Heart left ventricle (tissue), 16 donors: ENCODE measurements around the gene CHMP2A. TPM values are rescaled to one million over a fixed set of nuclear protein-coding genes. Genes with fewer than 3 reads are reported as not detected.

Source experiments
- ATAC-seq, 4 donors: fragments of 200-7000 bp; cut with Tn5 transposase; one replicate each; pipeline ENCODE4 v1.9.1; 2020 to 2022; ENCODE audit warnings: moderate library complexity in 4 of 4, mild to moderate bottlenecking in 3 of 4, moderate number of reproducible peaks in 1 of 4
- DNase-seq, 5 donors: peaks; one replicate each; pipeline ENCODE4 v3.0.0-alpha.2; 2020
- H3K27ac ChIP-seq, 12 donors: fragments of 200-600 bp; sonication (generic) in 4 of 12; one replicate each; pipeline versions ENCODE4 v1.5.0 to v1.8.0; 2016 to 2022; ENCODE audit warnings: mild to moderate bottlenecking in 2 of 12
- H3K27me3 ChIP-seq, 9 donors: fragments of 200-600 bp; sonication (generic) in 2 of 9; one replicate each; pipeline versions ENCODE4 v1.5.1 to v1.8.0; 2016 to 2022; ENCODE audit warnings: mild to moderate bottlenecking in 3 of 9
- H3K36me3 ChIP-seq, 9 donors: fragments of 200-600 bp; sonication (generic) in 2 of 9; one replicate each; pipeline versions ENCODE4 v1.5.0 to v1.8.0; 2018 to 2022; ENCODE audit warnings: mild to moderate bottlenecking in 2 of 9
- H3K4me1 ChIP-seq, 12 donors: fragments of 200-600 bp; sonication (generic) in 4 of 12; one replicate each; pipeline versions ENCODE4 v1.5.0 to v1.8.0; 2016 to 2022; ENCODE audit warnings: mild to moderate bottlenecking in 3 of 12
- H3K4me3 ChIP-seq, 12 donors: fragments of 200-600 bp; sonication (generic) in 4 of 12; one replicate each; pipeline versions ENCODE4 v1.5.0 to v1.8.0; 2017 to 2022; ENCODE audit warnings: mild to moderate bottlenecking in 9 of 12, moderate library complexity in 4 of 12
- H3K9me3 ChIP-seq, 12 donors: fragments of 200-600 bp; sonication (generic) in 4 of 12; one replicate each; pipeline versions ENCODE4 v1.5.0 to v1.8.0; 2016 to 2022; ENCODE audit warnings: mild to moderate bottlenecking in 1 of 12
- POLR2A ChIP-seq, 2 donors: fragments of 450-650 bp; IDR thresholded peaks; one replicate each; pipeline ENCODE4 v1.6.1; 2017; ENCODE audit warnings: antibody characterized with exemption in 2 of 2, mild to moderate bottlenecking in 2 of 2, moderate library complexity in 2 of 2
- WGBS, 4 donors: extraction: QIAGEN DNeasy Blood & Tissue Kit in 2 of 4; methylation state at CpG; one replicate each; pipeline versions ENCODE4 v1.1.5 to v1.1.7; 2013 to 2018; 5-methylcytosine and 5-hydroxymethylcytosine counted together
- intact Hi-C, 10 donors: fragments of 100-400 bp; cut with DNase I; formaldehyde crosslinking; loops; one replicate each; pipeline versions ENCODE4 v1.11.1 to v1.14.2; 2022
- polyA plus RNA-seq, 2 donors: library from polyadenylated mRNA; stranded (reverse); fragments of 200-250 nt; gene quantifications; one replicate each; pipeline ENCODE4 v1.2.3, GENCODE V29; 2013
- total RNA-seq, 9 donors: library from RNA; depleted of rRNA in 2 of 9; stranded (reverse); fragments of >200 nt in 2 of 9; fragmentation: NEBNext Ultra II Directional in 3 of 9; extraction: Animal tissue kit (Norgen Biotek cat#: 25700) in 3 of 9; gene quantifications; one replicate each; pipeline versions ENCODE4 v1.1.0 to v1.2.4, GENCODE V29; 2016 to 2023
- TF ChIP-seq, protein P1 (sequence below), 12 donors: fragments of 200-600 bp; sonication (generic) in 4 of 12; IDR thresholded peaks; one replicate each; pipeline versions ENCODE4 v1.5.0 to v1.8.0; 2018 to 2022; ENCODE audit warnings: antibody characterized with exemption in 12 of 12, mild to moderate bottlenecking in 5 of 12
- donor health status: ischemic (EF 13 %, LVEDD 7.1; RV severe dilation, severe dysfunction).
- donor health status: healthy with polysubstance abuse.
- donor health status: DM: no; HTN: yes; CAD: no.
- donor health status: DM: no; HTN: no; CAD: no.
- donor health status: ischemic (EF 25% LVEDD 6.9; RV normal size, moderate dysfunction).
- donor health status: ischemic (EF 25% LVEDD 5.7; RV mildly dilated, moderate dysfunction).
- donor health status: healthy.
- donor health status: DM: yes; HTN: yes; CAD: no.
- donor health status: ischemic (EF 35%, LVEDD 5.7; RV mildly dilated, moderate dysfunction).
- donor health status: nonischemic (EF 11% LVEDD 7.7; RV severe dilation, severe dysfunction).
- donor health status: DM: yes; HTN: yes; CAD: no.
- donor health status: PGD.
- donor health status: ischemic (EF 29% LVEDD 5.4; RV normal size, mild dysfunction).
- donor health status: nonischemic (EF 23%, LVEDD 6.1; RV moderate dilation, normal function).

CHMP2A gene
- total and polyA plus RNA-seq, 11 donors: 113 to 266 (median 138) TPM

DNA sequence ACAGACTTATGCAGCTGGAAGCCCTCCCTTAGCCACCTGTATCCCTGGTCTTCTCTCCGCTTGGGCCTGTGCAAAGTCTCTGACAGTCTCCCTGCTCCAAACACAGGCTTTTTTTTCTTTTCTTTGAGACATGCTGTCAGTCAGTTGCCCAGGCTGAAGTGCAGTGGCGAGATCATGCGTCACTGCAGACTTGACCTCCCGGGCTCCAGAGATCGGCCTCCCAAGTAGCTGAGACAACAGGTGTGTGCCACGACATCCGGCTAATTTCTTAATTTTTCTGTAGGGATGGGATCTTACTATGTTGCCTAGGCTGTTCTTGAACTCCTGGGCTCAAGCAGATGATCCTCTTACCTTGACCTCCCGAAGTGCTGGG, 16.7 kb upstream of the CHMP2A start:
- 93 to 97% (median 96%) methylated on average over 8 of the region's 8 CpGs for WGBS, 4 donors
- TF ChIP-seq, protein P1, sequence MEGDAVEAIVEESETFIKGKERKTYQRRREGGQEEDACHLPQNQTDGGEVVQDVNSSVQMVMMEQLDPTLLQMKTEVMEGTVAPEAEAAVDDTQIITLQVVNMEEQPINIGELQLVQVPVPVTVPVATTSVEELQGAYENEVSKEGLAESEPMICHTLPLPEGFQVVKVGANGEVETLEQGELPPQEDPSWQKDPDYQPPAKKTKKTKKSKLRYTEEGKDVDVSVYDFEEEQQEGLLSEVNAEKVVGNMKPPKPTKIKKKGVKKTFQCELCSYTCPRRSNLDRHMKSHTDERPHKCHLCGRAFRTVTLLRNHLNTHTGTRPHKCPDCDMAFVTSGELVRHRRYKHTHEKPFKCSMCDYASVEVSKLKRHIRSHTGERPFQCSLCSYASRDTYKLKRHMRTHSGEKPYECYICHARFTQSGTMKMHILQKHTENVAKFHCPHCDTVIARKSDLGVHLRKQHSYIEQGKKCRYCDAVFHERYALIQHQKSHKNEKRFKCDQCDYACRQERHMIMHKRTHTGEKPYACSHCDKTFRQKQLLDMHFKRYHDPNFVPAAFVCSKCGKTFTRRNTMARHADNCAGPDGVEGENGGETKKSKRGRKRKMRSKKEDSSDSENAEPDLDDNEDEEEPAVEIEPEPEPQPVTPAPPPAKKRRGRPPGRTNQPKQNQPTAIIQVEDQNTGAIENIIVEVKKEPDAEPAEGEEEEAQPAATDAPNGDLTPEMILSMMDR (IDR thresholded peaks at IDR 0.05): no peak
- no peak for TF ChIP-seq POLR2A (IDR thresholded peaks at IDR 0.05)
- intact Hi-C loops: no loop called here

DNA sequence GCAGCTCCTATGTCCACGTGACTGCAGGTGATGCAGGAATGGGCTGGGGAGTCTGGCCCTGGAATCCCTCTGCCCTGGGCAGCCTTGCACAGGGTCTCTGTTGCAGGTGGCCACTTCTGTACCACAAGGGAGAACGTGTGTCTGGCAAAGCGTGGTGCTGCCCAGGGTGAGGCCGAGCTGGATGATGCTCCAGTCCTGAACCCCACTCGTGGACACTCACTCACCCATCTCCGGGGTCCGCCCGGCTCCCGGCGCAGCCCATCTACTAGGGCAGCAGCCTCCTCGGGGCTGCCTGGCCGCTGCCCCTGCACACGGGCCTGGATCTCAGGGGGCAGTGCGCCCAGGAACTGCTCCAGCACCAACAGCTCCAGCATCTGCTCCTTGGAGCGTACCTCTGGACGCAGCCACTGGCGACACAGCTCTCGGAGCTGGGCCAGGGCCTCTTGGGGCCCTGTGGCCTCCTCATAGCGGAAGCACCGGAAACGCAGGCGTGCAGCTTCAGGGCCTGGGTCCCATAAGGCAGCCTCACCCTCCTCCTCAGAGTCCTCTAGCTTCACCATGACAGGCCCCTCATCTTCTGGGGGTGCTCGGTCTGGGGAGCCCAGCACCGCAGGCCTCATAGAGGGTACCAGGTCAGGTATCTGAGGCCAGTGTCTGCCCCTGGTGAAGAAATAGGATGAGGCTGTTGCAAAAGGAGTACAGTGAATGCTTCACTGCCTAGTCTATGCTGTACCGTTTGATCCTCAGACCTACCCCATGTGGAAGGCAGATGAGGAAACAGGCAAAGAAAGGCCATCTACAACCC, 16.1 kb upstream of the CHMP2A start:
- intact Hi-C loops: no loop called here
- WGBS, 4 donors: 93 to 95% (median 94%) methylated on average over 21 to 25 of the region's 25 CpGs
- ATAC-seq: no peak
- H3K9me3 ChIP-seq: no peaks in the 10 kb centered on the region
- no peaks in the 10 kb centered on the region for H3K27me3 ChIP-seq
- H3K4me3 ChIP-seq: no peak overlapping the region
- H3K36me3 ChIP-seq: peaks cover 0 to 44% (median 23%) of the 10 kb centered on the region in 9 donors
- TF ChIP-seq POLR2A (IDR thresholded peaks at IDR 0.05): no peak
- TF ChIP-seq, protein P1 (IDR thresholded peaks at IDR 0.05): no peak
- no peak overlapping the region for H3K27ac ChIP-seq
- peaks cover 3 to 27% (median 14%) of the 10 kb centered on the region in 12 donors for H3K4me1 ChIP-seq
- DNase-seq: peak in 4 of 5 donors; percentile 8 to 32 (median 22)

More for the DNA sequence above, 16.7 kb upstream of the CHMP2A start:
- Histone ChIP-seq H3K27ac (peak overlapping the region in 1 of 12 donors; percentile 90), H3K27me3 (no peaks in the 10 kb centered on the region), H3K4me1 (peaks cover 3 to 31% (median 15%) of the 10 kb centered on the region in 12 donors), H3K9me3 (no peaks in the 10 kb centered on the region), H3K4me3 (peak overlapping the region in 1 of 12 donors; percentile 83), H3K36me3 (peaks cover 0 to 40% (median 21%) of the 10 kb centered on the region in 9 donors)
- DNase-seq (peak in 4 of 5 donors; percentile 2 to 25 (median 16)), ATAC-seq (no peak)

DNA sequence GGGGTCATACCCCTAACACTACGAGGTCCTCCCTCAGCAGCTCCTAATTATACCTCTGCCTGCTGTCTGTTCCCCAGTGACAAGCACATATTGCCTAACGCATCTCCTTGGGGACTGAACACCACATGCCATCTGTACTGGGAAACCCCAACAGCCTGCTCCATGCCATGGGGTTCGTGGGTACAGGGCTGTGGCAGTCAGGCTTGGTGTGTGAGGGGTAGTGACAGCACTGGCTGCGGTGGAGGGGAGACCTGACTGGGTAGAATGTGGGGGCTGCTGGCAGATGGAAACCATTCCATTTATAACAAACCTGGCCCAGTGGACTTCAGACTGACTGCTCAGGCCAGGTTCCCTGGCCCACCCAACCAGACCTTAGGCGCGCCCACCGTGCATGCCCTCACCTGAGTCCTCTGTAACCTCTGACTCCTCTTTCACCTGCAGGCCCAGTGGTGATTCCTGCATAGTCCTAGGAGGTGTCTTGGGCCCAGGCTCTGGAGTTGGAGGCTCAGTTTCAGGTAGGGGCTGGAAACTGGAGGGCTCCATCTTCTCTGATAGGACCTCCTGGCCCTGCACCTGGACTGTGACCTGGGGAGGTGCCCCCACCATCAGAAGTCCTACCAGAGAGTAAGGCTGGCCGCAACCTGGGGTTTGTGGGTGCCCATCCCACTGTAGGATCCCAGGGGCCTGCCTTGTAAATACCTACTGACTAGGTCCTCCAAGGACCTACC, 15.2 kb upstream of the CHMP2A start:
- H3K9me3 ChIP-seq: no peaks in the 10 kb centered on the region
- intact Hi-C loops: no loop called here
- peaks cover 0 to 44% (median 23%) of the 10 kb centered on the region in 9 donors for H3K36me3 ChIP-seq
- peaks cover 3 to 24% (median 14%) of the 10 kb centered on the region in 12 donors for H3K4me1 ChIP-seq
- no peaks in the 10 kb centered on the region for H3K27me3 ChIP-seq
- TF ChIP-seq POLR2A (IDR thresholded peaks at IDR 0.05): no peak
- TF ChIP-seq, protein P1 (IDR thresholded peaks at IDR 0.05): no peak
- peak in 3 of 5 donors; percentile 15 to 25 (median 21) for DNase-seq
- 78 to 92% (median 90%) methylated on average over 7 to 8 of the region's 8 CpGs for WGBS, 4 donors
- ATAC-seq: no peak
- no peak overlapping the region for H3K27ac ChIP-seq
- no peak overlapping the region for H3K4me3 ChIP-seq
